Stimulated activated CD8-positive, alpha-beta memory T cell treated with anti-CD3 and anti-CD28 coated beads, Interleukin-15, amount 100 ng/mL, for 1 hour (primary cell): Measurements from ENCODE around the gene DNAJC12.
"Not testable (repeated sequence)": the region's sequence is repeated elsewhere in the genome, so short reads cannot be mapped to it uniquely, and the experiment has no call there.

Source experiments
- DNase-seq: peaks from one replicate; pipeline ENCODE4 v3.0.0-alpha.2; 2020; ENCODE audit warnings: low read depth

DNAJC12 gene

DNA sequence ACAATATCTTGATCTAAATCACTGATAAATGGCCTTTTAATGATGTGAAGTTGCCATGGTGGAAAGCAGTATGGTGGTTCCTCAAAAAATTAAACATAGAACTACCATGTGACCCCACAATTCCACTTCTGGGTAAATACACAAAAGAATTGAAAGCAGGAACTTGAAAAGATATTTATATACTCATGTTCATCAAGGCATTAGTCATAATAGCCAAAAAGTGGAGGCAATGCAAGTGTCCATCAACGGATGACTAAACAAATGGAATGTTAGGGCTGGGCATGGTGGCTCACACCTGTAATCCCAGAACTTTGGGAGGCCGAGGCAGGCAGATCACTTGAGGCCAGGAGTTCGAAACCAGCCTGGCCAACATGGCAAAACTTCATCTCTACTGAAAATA, 2.0 kb upstream of the DNAJC12 start:
- no peak for DNase-seq

DNA sequence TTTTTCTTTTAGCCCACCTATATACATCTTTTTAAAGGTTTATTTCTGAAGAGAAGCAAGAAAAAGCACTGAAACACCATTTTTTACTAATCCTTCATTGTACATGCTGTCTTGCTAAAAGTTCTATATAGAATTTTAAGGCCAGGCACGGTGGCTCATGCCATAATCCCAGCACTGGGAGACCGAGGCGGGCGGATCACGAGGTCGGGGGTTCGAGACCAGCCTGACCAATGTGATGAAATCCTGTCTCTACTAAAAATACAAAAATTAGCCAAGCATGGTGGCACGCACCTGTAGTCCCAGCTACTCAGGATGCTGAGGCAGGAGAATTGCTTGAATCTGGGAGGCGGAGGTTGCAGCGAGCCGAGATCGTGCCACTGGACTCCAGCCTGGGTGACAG, 1.5 kb upstream of the DNAJC12 start:
- not testable (repeated sequence) for DNase-seq

DNA sequence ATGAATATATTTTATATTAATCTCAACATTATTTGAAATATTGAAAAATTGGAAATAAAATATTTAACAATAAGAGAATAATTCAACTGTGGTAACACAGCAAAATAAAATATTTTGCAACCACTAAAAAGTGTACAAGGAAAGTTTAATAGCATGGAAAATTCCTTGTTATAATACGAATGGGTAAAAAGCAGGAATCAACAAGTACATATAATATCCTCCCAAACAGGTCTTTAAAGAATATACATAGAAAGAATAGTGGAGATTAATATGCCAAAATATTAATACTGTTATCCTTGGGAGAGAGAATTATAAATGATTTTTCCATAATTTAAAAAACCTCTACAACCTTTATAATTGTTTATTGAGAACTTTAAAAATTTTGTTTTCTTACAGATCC, 1.0 kb downstream of the DNAJC12 start:
- DNase-seq = no peak

DNA sequence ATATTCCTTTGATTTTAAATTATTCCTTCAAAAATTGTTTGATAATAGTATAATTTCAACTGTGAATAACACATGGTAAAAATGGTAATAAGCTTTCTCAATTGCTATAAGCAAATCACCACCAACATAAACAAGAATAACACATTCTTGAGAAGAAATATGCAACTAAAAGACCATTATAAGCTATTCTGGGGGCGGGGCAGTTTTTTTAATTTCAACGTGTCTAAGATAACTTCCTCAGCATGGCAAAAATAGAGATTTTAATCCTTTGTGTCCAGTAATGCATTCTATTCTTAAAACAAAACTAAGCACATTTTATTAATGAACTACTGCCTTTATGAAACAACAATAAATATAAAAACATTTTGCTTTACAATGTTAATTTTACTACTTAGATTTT, 1.5 kb downstream of the DNAJC12 start:
- DNase-seq = no peak

DNA sequence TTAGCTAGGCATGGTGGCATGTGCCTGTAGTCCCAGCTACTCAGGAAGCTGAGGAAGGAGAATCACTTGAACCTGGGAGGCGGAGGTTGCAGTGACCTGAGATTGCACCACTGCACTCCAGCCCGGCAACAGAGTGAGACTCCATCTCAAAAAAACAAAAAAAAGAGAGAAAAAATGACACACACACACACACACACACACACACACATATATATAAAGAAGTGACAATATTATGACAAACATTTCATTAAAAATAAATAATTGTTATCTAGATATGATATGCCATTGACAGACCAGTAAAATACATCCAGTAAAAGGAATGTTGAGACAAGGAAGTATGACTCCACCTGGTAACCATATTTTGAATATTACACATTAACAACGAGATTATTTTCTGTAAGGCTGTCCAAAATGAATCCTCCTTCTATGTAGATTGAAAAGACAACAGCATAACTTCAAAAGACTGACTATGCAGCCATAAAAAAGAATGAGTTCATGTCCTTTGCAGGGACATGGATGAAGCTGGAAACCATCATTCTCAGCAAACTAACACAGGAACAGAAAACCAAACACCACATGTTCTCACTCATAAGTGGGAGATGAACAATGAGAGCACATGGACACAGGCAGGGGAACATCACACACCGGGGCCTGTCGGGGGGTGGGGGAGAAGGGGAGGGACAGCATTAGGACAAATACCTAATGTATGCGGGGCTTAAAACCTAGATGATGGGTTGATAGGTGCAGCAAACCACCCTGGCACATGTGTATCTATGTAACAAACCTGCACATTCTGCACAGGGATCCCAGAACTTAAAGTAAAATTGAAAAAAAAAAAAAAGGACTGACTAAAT, 2.2 kb downstream of the DNAJC12 start:
- not testable (repeated sequence) for DNase-seq

DNA sequence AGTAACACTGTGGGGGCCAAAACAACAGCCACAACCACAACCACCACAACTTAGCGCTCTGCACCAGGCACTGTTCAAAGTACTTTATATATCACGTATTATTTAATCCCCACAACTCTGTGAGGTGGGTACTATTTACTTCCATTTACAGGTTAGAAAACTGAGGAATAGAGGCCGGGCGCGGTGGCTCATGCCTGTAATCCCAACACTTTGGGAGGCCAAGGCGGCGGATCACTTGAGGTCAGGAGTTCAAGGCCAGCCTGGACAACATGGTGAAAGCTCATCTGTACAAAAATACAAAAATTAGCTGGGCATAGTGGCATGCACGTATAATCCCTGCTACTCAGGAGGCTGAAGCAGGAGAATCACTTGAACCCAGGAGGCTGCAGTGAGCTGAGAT, 3.6 kb downstream of the DNAJC12 start:
- DNase-seq = no peak

DNA sequence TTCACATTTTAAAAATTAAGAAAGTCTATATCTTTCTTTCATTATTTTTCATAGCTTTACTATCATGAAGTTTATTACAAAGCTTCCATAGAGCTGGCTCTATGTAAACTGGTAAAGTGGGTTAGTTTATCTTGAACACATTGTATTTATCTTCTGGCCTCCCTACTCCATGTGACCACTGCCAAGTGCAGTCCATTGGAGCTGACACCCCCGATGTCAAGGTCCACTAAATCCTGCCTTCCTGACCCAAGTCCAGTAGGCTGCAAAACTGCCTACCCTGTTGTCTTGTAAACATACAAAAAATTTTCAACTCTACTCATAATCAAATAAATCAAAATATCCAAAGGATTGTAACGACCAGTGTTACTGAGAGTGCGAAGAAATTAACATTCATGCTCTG, 10.2 kb downstream of the DNAJC12 start:
- DNase-seq = no peak

DNA sequence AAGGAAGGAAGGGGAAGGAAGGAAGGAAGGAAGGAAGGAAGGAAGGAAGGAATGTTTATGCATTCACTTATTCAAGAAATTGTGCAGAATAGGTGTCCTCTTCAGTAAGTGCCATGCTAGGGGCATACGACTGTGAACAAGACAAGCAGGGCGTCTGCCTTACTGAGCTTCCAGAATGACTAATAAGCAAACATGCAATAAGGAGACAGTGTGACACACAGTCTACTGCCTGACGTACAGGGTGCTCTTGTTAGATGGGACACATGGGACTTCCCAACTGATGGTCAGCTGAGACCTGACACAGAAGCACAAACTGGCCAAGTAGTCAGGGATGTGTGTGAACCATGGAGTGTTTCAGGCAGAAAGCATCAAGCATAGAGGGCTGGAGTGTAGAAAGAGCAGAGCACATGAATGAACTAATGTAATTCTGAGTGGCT, 18.2 kb downstream of the DNAJC12 start:
- no peak for DNase-seq

DNA sequence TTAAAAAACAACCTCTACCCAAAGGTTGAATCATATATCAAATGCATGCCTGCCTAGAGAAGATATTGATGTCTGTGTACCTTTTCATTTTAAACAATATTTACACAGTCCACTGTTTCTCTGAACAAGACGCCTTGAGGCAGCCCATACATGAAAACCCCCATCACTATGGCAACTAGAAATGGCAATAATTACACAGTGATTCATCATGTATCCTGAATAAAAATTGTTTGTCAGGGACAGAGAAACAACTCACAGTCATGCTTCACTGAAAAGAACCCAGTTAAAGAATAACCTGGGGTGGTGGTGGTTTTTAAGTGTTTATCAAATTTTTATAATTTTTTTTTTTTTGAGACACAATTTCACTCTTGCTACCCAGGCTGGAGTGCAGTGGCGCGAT, 19.7 kb downstream of the DNAJC12 start:
- no peak for DNase-seq

DNA sequence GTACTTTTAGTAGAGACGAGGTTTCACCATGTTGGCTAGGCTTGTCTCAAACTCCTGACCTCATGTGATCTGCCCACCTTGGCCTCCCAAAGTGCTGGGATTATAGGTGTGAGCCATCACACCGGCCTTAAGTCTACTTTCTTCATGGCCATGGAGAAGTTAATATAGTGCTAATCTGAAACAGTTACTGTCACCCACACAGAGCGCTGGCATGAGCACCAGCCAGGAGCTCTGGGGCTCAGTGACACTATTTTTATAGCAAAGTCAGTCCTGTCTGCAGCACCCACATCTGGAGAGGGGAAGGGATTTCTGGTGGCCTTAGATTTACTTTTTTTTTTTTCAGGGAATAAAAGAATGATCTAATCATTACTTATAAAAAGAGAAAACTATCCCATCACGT, 21.3 kb downstream of the DNAJC12 start:
- DNase-seq = no peak

DNA sequence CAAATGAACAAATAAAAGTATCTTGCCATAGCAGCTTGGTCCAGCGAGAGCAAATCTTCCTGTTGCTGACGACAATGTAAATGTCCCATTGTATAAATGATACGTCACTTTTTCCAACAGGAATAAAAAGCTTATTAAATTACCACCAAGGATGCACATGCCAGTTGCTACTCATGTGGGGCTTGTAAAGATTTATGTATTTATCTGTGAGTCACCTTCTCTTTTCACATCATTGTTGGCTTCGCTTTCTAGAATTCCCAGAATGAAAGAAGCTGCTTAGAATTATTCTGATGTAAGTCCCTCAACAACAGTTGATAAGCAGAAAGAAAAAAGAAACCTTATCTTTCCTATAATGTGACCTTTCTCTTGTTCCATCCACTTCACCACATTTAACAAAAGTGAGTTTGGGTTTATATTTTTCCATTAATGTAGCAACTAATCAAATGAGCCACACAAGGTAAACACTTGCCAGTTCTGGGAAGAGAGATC, 22.4 kb downstream of the DNAJC12 start:
- DNase-seq = no peak

DNA sequence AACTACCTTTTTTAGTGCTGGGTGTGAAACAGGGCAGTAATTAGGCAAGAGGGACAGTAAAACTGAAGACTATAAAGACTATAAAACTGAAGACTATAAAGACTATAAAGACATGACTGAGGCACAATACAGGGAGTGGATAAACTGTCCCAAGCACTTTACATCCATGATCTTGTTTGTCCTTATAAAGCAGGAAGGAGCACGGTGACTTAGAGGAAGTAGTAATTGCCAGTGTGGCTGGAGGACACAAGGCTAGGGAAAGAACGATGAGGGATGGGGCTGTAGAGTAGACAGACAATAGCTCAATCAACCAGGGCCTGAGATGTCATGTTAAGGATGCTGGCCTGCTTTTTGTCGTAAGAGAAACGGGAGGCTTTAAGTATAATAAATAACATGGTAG, 26.0 kb downstream of the DNAJC12 start:
- no peak for DNase-seq

DNA sequence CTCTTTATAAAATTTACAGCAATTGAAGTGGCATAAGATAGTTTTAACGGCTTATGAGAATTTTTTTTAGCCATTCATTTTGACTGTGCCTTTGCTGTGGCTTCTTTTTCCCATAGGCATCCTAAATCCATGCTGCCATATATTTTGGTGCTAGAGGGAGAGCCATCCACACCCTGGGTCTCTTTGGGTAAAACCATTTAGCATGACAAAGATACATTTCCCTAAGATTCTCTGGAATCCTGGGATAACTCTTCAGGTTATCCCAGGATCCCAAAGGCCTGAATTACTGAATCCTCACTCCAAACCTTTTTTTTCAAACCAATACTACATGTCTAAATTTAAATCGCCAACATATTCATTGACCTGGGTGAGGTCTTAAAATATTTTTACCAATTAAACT, 28.9 kb downstream of the DNAJC12 start:
- DNase-seq = no peak

DNA sequence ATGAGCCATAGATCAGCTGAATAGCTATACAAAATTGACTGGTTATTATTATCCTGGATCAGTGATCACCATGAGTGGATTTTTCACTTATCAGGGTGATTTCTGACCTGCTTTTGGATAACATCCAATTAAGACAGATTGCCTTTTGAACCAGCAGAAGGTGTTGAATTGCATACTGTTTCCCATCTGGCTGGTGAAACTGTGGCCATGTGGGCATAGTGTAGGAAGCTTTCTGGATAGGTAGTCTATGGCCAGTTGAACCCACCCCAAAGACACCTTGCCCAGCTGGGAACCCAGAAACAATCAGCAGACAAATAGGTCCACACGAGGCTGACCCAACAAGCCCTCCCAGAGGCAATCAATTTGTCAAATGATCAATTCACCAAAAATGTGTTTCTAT, 29.3 kb downstream of the DNAJC12 start:
- no peak for DNase-seq

DNA sequence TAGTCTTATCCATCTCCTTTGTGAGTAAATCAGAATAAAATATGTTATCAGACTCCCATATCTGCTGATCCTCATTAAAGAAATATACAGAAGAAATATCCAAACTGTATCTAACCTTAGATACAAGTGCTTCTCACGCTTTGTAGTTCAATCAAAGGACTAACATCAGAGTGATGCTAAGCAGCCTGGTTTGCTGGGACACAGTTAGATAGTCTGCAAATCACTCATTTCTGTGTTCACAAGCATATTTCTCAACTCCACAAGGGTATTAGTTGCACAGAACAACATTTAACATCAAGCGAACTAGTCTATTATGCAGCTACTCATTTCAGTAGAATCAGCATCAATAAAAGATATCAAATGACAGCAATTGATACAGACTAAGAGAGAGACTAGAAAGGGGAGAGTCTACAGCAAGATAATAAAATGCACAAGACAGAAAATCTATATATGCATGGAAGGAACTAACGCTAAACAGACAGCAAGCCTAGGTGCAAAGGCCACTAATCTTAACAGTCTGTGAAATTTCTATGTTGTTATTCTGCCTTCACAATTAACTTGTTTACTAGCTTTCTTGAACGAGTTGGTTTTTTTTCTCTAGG, 30.0 kb downstream of the DNAJC12 start:
- no peak for DNase-seq

DNA sequence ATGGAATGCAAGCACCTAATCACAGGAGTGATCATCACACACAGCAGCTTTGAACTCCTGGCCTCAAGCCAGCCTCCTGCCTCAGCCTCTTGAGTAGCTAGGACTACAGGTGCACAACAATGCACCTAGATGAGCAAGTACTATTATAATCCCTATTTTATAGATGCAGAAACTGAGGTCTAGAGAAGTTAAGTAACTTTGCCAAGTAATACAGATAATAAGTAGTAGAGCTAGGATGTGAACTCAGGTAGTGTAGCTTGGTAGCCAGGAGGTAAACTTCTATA, 33.7 kb downstream of the DNAJC12 start:
- no peak for DNase-seq

DNA sequence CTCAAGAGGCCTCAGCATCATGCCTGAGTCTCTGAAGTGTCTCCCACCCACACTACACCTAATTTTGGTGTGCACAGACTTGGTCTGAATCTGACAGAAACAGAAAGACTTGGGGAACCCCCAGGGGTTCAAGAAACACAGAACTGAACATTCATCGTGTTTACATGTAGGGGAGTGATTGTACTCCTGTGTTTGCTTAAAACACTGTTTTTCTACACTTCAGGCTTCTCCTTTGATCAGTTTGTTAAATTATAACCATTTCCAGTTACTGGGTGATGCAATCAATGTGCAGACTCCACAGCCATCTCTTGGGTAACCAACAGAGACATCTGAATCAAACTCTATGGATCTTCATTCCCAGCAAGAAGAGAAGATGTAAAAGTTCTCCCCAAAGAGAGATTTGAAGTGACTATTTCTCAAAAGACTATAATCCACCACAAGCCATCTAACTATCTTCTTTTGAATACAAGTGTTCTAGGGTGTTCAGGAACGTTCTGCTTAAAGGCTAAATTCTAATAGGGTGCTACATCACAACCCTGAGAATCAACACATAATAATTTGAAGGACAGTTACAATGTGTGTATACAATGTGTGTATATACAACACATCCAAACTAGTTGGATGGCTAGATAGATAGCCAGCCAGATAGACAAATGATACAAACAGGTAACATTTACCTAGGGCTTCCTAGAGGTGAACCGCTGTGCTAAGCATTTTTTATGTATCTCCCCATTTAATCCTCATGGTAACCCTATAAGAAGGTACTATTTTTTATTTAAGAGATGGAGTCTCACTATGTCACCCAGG, 34.2 kb downstream of the DNAJC12 start:
- DNase-seq = no peak

DNA sequence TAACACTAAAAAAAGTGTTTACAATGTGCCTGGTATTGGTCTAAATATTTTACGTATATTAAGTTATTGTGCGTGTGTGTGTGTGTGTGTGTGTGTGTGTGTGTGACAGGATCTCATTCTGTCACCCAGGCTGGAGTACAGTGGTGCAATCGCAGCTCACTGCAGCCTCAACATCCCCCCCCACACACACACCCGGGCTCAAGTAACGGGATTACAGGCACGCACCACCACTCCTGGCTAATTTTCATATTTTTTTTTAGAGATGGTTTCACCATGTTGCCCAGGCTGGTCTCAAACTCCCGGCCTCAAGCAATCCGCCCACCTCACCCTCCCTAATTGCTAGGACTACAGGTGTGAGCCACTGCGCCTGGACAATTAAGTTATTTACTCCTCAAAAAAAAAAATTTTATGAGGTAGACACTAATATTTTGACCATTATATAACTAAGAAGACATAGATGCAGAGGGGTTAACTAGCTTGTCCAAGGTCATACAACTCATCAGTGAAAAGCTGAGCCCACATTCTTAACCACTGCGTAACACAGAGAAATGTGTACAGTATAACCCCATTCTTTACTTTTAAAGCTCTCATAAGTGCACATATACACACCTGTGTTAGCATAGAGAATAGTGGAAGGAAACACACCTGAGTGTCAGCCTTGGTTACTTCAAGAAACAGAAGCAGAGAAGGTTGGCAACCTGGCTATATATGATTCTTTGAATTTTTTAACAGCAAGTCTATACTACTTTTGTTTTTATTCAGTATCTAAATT, 35.0 kb downstream of the DNAJC12 start:
- DNase-seq = no peak

DNA sequence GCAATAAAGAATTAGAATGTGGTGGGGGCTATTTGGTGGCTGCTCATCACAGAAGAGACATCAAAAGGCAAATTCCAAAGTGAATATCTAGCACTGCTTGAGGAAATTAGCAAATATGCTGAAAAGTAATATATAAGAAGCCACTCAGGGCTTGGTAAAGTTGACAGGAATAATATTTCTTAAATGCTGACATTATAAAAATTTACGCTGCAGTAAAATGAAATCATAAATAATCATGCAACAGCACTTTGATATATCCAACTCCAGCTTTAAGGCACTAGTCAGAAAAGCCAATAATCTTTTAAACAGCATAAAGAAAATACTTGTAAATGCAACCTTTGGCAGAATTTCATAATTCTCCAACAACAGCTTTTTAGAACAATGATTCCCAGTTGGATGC, 36.9 kb downstream of the DNAJC12 start:
- no peak for DNase-seq

DNA sequence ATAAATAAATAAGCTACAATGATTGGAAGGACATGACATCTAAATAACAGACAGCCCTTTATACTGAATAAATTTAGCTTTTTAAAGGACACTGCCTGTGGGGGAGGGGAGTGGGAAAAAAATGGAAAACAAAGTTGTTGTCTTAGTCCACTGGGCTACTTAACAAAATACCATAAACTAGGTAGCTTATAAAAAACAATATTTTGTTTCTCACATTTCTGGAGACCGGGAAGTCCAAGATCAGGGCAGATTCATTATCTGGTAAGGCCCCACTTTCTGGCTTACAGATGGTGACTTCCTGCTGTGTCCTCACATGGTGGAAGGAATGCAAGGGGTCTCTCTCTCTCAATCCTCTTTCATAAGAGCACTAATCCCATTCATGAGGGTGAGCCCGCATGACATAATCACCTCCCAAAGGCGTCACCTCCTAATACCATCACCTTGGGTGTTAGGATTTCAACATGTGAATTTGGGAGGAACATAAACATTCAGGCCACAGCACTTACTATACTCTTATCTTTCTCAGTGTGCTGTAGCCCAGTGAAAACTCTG, 43.0 kb downstream of the DNAJC12 start:
- no peak for DNase-seq

DNA sequence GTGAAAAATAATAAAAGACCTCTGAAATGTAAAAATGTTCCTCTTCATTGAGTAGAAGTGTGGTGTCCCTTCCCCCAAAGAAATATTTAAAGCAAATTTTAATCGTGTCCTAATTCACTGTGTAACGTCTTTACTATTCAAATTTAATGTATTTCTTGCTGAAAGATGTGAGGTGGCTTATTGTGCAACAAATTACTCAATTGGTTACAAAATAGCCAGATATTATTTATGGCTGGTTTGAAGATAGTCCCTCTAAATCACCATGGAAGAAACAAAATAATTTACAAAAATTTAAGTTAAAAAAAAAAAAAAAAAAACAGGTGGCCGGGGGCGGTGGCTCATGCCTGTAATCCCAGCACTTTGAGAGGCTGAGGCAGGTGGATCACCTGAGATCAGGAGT, 43.7 kb downstream of the DNAJC12 start:
- DNase-seq = no peak

DNA sequence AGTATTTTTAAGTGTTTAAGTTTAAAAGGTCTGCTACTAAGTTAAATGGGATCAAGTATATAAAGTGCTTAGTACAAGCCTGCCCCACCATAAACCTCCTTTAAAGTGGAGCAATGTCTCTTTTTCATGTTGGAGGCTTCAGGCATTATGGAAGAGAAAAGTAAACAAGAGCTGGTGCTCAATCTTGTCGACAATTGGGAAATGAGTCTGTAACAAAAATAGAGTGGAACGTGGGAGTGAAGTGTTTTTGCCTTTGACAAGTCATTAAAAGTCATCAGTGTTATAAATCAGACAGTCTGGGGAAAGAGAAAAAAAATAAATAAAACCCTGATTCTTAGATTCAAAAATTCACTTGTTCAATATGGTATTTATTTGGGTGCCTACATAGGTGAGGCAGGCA, 44.7 kb downstream of the DNAJC12 start:
- DNase-seq = no peak
